Measurements from ENCODE around the gene PDC. TPM values are rescaled to one million over a fixed set of nuclear protein-coding genes. Genes with fewer than 3 reads are reported as not detected.
A peak's percentile ranks its signal among the peaks of the same experiment; 100 is the strongest.

Gene PDC
- total and polyA plus RNA-seq, 9 donors, result 0.09 to 0.55 (median 0.18) TPM; not detected in 3

DNA sequence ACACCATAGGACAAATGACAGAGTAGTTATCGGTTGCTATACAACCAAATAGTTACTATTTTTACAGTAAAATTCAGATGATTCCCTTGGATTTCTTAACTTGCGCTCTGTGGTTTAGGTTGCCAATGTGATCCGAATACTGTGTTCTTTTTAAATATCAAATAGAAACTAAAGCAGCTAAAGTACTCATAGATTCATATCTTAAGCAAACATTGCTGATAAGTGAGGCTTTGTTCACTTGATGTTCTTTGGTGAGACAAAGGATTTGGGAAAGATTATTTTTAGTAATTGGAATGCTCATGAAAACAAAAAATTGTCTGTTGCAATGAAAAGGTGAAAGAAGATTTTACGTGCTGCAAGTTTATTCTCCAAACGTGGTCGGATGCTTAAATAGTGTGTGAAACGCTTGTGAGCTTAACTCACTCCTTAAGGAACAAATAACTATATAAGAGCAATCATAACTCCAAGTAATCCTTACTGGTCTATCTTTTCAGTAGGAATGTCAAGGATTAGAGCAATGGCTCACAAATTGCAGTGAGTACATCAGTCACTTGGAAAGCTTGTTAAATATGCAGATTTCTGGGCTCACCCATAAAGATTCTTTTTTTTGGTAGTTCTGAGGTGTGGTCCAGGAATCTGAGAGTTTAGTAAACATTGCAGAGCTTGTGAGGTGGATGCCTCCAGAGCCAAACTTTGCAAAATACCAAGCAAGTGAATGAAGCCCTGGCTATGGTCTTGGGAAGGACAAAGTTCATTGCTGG is 31.8 kb upstream of the PDC start:
- no peaks in the 10 kb centered on the region for H3K27me3 ChIP-seq (ENCODE audit: control insufficient read depth, insufficient read depth, low read length)
- H3K9me3 ChIP-seq (replicated peaks; ENCODE audit: control insufficient read depth, low read depth, low read length), result no peaks in the 10 kb centered on the region
- DNase-seq, result no peak
- H3K4me1 ChIP-seq (ENCODE audit: control insufficient read depth, insufficient read depth, low read length), result no peaks in the 10 kb centered on the region
- H3K27ac ChIP-seq (ENCODE audit: low read length), result no peak overlapping the region
- no CpG with 5 or more reads among the region's 7 CpGs for WGBS (ENCODE audit: insufficient coverage)
- H3K36me3 ChIP-seq (ENCODE audit: control insufficient read depth, insufficient read depth, low read length), result no peaks in the 10 kb centered on the region
- H3K4me3 ChIP-seq (ENCODE audit: low read length), result no peak overlapping the region

GRCh38 chr1:186491336-186491735 is 30.4 kb upstream of the PDC start:
- H3K4me3 ChIP-seq (ENCODE audit: low read length), result no peak overlapping the region
- no peaks in the 10 kb centered on the region for H3K4me1 ChIP-seq (ENCODE audit: control insufficient read depth, insufficient read depth, low read length)
- no peak overlapping the region for H3K27ac ChIP-seq (ENCODE audit: low read length)
- DNase-seq, result no peak
- no CpG with 5 or more reads among the region's 2 CpGs for WGBS (ENCODE audit: insufficient coverage)
- no peaks in the 10 kb centered on the region for H3K9me3 ChIP-seq (replicated peaks; ENCODE audit: control insufficient read depth, low read depth, low read length)
- H3K27me3 ChIP-seq (ENCODE audit: control insufficient read depth, insufficient read depth, low read length), result no peaks in the 10 kb centered on the region
- H3K36me3 ChIP-seq (ENCODE audit: control insufficient read depth, insufficient read depth, low read length), result no peaks in the 10 kb centered on the region

GRCh38 chr1:186487163-186487562 is 26.2 kb upstream of the PDC start:
- Histone ChIP-seq H3K27ac (ENCODE audit: low read length) (no peak overlapping the region), H3K27me3 (ENCODE audit: control insufficient read depth, insufficient read depth, low read length) (no peaks in the 10 kb centered on the region), H3K4me3 (ENCODE audit: low read length) (no peak overlapping the region), H3K36me3 (ENCODE audit: control insufficient read depth, insufficient read depth, low read length) (no peaks in the 10 kb centered on the region), H3K9me3 (replicated peaks; ENCODE audit: control insufficient read depth, low read depth, low read length) (no peaks in the 10 kb centered on the region), H3K4me1 (ENCODE audit: control insufficient read depth, insufficient read depth, low read length) (no peaks in the 10 kb centered on the region)
- no peak for DNase-seq
- no CpG with 5 or more reads among the region's 2 CpGs for WGBS (ENCODE audit: insufficient coverage)

GRCh38 chr1:186486061-186486460 is 25.1 kb upstream of the PDC start:
- no peak for DNase-seq
- no peaks in the 10 kb centered on the region for H3K4me1 ChIP-seq (ENCODE audit: control insufficient read depth, insufficient read depth, low read length)

DNA sequence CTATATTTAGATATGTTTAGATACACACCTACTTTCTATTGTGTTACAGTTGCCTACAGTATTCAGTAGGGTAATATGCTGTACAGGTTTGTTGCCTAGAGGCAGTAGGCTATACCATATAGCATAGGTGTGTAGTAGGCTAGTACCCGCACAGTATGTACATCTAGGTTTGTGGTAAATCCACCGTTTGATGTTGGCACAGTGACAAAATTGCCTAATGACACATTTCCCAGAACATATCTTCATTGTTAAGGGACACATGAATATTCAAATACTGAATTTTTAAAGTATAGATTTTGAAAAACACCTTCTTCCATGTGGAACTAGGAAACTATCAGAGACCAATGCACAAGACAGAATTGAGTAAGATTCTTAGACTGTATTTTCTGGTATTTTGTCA is 22.6 kb upstream of the PDC start:
- Histone ChIP-seq H3K4me1 (ENCODE audit: control insufficient read depth, insufficient read depth, low read length) (no peaks in the 10 kb centered on the region), H3K27ac (ENCODE audit: low read length) (no peak overlapping the region), H3K27me3 (ENCODE audit: control insufficient read depth, insufficient read depth, low read length) (no peaks in the 10 kb centered on the region), H3K36me3 (ENCODE audit: control insufficient read depth, insufficient read depth, low read length) (no peaks in the 10 kb centered on the region), H3K4me3 (ENCODE audit: low read length) (no peak overlapping the region), H3K9me3 (replicated peaks; ENCODE audit: control insufficient read depth, low read depth, low read length) (no peaks in the 10 kb centered on the region)
- no CpG with 5 or more reads among the region's 2 CpGs for WGBS (ENCODE audit: insufficient coverage)
- no peak for DNase-seq

More at GRCh38 chr1:186486061-186486460, 25.1 kb upstream of the PDC start:
- H3K36me3 ChIP-seq (ENCODE audit: control insufficient read depth, insufficient read depth, low read length), result no peaks in the 10 kb centered on the region
- no peak overlapping the region for H3K4me3 ChIP-seq (ENCODE audit: low read length)
- H3K27ac ChIP-seq (ENCODE audit: low read length), result no peak overlapping the region
- no CpG with 5 or more reads among the region's 1 CpG for WGBS (ENCODE audit: insufficient coverage)
- H3K9me3 ChIP-seq (replicated peaks; ENCODE audit: control insufficient read depth, low read depth, low read length), result no peaks in the 10 kb centered on the region
- H3K27me3 ChIP-seq (ENCODE audit: control insufficient read depth, insufficient read depth, low read length), result no peaks in the 10 kb centered on the region

- Histone ChIP-seq H3K4me3 (ENCODE audit: low read length) (no peak overlapping the region), H3K27me3 (ENCODE audit: control insufficient read depth, insufficient read depth, low read length) (no peaks in the 10 kb centered on the region), H3K9me3 (replicated peaks; ENCODE audit: control insufficient read depth, low read depth, low read length) (no peaks in the 10 kb centered on the region), H3K36me3 (ENCODE audit: control insufficient read depth, insufficient read depth, low read length) (no peaks in the 10 kb centered on the region), H3K27ac (ENCODE audit: low read length) (no peak overlapping the region), H3K4me1 (ENCODE audit: control insufficient read depth, insufficient read depth, low read length) (no peaks in the 10 kb centered on the region)
- peak; percentile 85 for DNase-seq
- WGBS (ENCODE audit: insufficient coverage), result 11% methylated on average over 3 of the region's 4 CpGs
These were observed 21.8 kb upstream of the PDC start for GRCh38 chr1:186482661-186483255.

DNA sequence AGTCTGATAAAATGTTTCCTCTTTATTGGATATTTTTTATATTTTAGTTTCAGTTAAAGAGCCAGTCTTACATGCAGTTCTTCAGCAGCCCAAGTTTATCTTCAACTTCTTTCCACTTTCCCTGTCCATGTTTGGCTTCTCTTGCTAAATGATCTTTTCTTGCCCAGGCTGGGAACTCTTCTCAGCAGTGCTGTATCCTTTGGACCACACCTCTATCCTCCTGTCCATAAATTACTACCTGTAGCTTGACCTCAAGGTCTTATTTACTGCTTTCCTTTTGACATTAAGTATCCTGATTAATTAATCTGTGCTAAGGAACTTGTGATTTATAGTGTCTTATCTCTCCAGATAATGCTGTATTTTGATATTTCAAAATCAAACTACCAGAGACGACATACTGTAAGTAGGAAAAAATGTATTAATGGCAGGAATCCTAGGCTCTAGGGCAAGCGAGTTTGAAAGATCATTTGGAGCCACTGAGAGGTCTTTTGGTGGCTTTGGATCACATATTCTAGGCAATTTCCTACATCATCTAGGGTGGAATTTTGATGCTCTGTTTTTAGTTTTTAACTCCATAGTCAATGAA is 20.5 kb upstream of the PDC start:
- no CpG with 5 or more reads among the region's 2 CpGs for WGBS (ENCODE audit: insufficient coverage)
- DNase-seq, result no peak
- H3K36me3 ChIP-seq (ENCODE audit: control insufficient read depth, insufficient read depth, low read length), result no peaks in the 10 kb centered on the region
- H3K4me1 ChIP-seq (ENCODE audit: control insufficient read depth, insufficient read depth, low read length), result no peaks in the 10 kb centered on the region
- no peaks in the 10 kb centered on the region for H3K27me3 ChIP-seq (ENCODE audit: control insufficient read depth, insufficient read depth, low read length)
- no peak overlapping the region for H3K4me3 ChIP-seq (ENCODE audit: low read length)
- no peaks in the 10 kb centered on the region for H3K9me3 ChIP-seq (replicated peaks; ENCODE audit: control insufficient read depth, low read depth, low read length)
- no peak overlapping the region for H3K27ac ChIP-seq (ENCODE audit: low read length)

GRCh38 chr1:186479162-186479561 is 18.2 kb upstream of the PDC start:
- DNase-seq, result no peak
- H3K27ac ChIP-seq (ENCODE audit: low read length), result no peak overlapping the region
- WGBS (ENCODE audit: insufficient coverage), result no CpG with 5 or more reads among the region's 2 CpGs
- H3K9me3 ChIP-seq (replicated peaks; ENCODE audit: control insufficient read depth, low read depth, low read length), result no peaks in the 10 kb centered on the region
- no peaks in the 10 kb centered on the region for H3K36me3 ChIP-seq (ENCODE audit: control insufficient read depth, insufficient read depth, low read length)
- H3K4me1 ChIP-seq (ENCODE audit: control insufficient read depth, insufficient read depth, low read length), result no peaks in the 10 kb centered on the region
- no peaks in the 10 kb centered on the region for H3K27me3 ChIP-seq (ENCODE audit: control insufficient read depth, insufficient read depth, low read length)
- no peak overlapping the region for H3K4me3 ChIP-seq (ENCODE audit: low read length)

DNA sequence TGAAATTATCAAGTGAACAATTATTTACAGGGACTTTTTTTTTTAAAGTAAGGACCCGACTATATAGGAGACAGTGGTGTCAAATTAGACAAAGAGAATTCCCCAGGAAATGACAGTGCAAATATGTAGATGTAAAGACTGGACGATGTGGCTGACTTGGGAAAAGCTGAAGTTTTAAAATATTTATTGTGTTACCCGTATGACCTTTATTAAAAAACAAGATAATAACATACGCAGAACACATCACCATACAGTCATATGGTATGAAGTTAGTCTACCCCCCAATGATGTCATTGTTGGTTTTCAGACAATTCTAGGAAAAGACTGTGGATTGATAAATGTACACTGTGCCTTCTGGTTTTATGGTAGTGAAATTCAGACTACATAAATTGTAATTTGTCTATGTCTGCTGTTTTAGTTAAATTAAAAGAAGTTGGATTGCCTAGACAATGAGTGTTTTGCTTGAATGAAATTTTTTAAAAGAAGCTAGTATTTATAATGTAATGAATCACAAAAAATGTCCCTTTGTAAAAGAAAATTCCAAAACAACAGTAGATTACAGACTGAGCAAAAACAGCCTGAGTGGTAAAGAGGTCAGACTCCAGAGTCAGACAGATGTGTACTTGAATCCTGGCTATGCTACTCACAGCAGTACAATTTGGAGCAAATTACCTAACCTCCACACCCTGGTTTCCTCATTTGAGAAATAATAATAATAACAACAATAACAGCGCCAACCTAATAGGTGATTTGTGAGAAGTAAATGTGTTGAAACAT is 15.5 kb upstream of the PDC start:
- WGBS (ENCODE audit: insufficient coverage), result no CpG with 5 or more reads among the region's 5 CpGs
- no peak overlapping the region for H3K4me3 ChIP-seq (ENCODE audit: low read length)
- H3K4me1 ChIP-seq (ENCODE audit: control insufficient read depth, insufficient read depth, low read length), result no peaks in the 10 kb centered on the region
- no peak for DNase-seq
- no peaks in the 10 kb centered on the region for H3K27me3 ChIP-seq (ENCODE audit: control insufficient read depth, insufficient read depth, low read length)
- H3K36me3 ChIP-seq (ENCODE audit: control insufficient read depth, insufficient read depth, low read length), result no peaks in the 10 kb centered on the region
- no peak overlapping the region for H3K27ac ChIP-seq (ENCODE audit: low read length)
- H3K9me3 ChIP-seq (replicated peaks; ENCODE audit: control insufficient read depth, low read depth, low read length), result no peaks in the 10 kb centered on the region

- H3K27me3 ChIP-seq (ENCODE audit: control insufficient read depth, insufficient read depth, low read length), result no peaks in the 10 kb centered on the region
- no peak overlapping the region for H3K27ac ChIP-seq (ENCODE audit: low read length)
- no peaks in the 10 kb centered on the region for H3K36me3 ChIP-seq (ENCODE audit: control insufficient read depth, insufficient read depth, low read length)
- DNase-seq, result no peak
- H3K4me3 ChIP-seq (ENCODE audit: low read length), result no peak overlapping the region
- H3K9me3 ChIP-seq (replicated peaks; ENCODE audit: control insufficient read depth, low read depth, low read length), result no peaks in the 10 kb centered on the region
- WGBS (ENCODE audit: insufficient coverage), result no CpG with 5 or more reads among the region's 2 CpGs
- no peaks in the 10 kb centered on the region for H3K4me1 ChIP-seq (ENCODE audit: control insufficient read depth, insufficient read depth, low read length)
These were observed 13.3 kb upstream of the PDC start for GRCh38 chr1:186474208-186474607.
